ENCODE measurements around the gene PTPRM.

The PTPRM gene

DNA sequence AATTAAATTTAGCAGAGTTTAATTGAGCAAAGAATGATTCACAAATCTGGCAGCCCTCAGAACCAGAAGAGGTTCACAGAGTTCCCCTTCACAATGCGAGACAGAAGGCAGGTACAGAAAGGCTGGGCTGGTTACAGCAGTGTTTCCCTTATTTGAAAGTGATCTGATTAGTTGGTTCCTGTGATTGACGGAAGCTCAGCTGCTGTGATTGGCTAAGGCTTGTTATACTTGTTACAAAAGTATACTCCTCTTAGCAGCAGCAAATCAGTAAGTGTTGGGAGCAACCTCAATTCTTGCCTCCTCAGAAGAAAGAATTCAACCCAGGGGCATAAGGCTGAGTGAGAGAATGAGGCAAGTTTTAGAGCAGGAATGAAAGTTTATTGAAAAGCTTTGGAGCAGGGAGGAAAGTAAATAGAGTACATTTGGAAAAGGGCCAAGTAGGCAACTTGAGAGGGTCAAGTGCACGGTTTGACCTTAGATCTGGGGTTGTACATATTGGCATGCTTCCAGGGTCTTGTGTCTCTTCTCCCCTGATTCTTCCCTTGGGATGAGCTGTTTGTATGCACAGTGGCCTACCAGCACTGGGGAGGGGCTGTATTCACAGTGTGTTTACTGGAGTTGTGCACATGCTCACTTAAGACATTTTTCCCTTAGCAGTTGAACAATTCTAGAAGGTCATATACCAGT is 610.4 kb downstream of the PTPRM start:
- Mint-ChIP-seq H3K27ac (no peak overlapping the region), H3K4me1 (ENCODE audit: low read depth) (no peaks in the 10 kb centered on the region)

DNA sequence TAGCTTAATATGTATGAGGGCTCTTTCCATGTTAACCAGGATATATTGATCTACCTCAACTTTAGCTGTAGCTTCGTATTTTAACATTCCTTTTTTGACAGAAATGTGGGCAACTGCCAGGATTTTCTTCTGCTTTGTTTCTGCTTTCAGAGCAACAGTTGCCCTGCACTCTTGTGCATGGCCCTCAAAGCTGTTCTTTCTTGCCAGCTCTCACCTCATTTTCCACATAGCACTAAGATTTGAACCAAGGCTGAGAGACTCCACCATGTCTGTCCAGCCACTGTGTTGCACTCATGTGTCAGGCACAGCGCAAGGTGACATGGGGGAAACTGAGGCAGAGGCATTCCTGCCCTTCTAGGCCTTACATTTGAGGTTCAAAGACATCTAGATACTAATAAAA is 619.3 kb downstream of the PTPRM start:
- H3K9me3 Mint-ChIP-seq = no peaks in the 10 kb centered on the region
- intact Hi-C loops (cut with micrococcal nuclease) = no loop called here
- no peaks in the 10 kb centered on the region for H3K27me3 Mint-ChIP-seq
- no peak overlapping the region for H3K4me3 Mint-ChIP-seq
- H3K36me3 Mint-ChIP-seq (ENCODE audit: low read depth) = no peaks in the 10 kb centered on the region
- no peak overlapping the region for H3K27ac Mint-ChIP-seq
- H3K4me1 Mint-ChIP-seq (ENCODE audit: low read depth) = no peaks in the 10 kb centered on the region

More for the DNA sequence above, 610.4 kb downstream of the PTPRM start:
- intact Hi-C loops (cut with micrococcal nuclease) = no loop called here
- Mint-ChIP-seq H3K9me3 (peaks cover 14% of the 10 kb centered on the region), H3K36me3 (ENCODE audit: low read depth) (no peaks in the 10 kb centered on the region), H3K27me3 (no peaks in the 10 kb centered on the region), H3K4me3 (no peak overlapping the region)

DNA sequence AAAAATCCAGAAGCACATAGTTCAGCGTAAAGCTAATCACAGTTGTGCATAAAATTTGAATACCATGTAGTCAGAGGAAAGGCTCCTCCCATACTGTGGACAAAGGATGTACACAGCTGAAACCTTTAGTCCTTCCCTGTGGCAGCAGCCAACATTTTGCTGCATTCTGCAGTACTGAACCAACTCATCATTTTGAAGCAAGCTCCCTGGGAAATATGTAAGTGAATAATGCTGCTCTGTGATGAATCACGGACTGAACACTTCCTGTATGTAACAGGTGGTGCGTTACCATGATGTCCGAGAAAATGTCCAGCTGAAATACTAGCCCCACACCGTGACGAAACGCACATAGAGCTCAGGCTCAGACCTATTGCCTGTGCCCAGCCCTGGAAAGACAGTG is 621.1 kb downstream of the PTPRM start:
- intact Hi-C loops (cut with micrococcal nuclease) = no loop called here
- Mint-ChIP-seq H3K36me3 (ENCODE audit: low read depth) (no peaks in the 10 kb centered on the region), H3K9me3 (no peaks in the 10 kb centered on the region), H3K27me3 (no peaks in the 10 kb centered on the region), H3K27ac (no peak overlapping the region), H3K4me3 (no peak overlapping the region), H3K4me1 (ENCODE audit: low read depth) (no peaks in the 10 kb centered on the region)

DNA sequence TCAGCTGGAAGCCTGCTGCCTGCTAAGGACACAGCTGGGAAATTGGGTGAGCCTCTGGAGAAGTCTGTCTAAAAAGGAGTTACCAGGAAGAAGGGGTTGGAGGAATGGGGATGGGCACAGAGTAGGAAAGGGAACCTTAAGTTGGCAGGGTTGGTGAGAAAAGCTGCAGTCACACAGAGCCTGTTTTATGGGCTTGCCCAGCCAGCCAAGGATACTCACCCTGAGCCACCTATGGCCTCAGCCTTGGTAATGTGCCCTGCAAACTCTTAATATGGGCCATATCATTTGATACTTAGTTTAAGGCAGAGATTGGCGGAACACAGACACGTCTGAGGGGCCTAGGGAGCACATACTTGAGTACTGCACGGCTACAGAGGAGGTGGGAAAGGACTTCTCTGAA is 623.9 kb downstream of the PTPRM start:
- Mint-ChIP-seq H3K27ac (no peak overlapping the region), H3K9me3 (no peaks in the 10 kb centered on the region), H3K27me3 (no peaks in the 10 kb centered on the region), H3K4me1 (ENCODE audit: low read depth) (no peaks in the 10 kb centered on the region), H3K4me3 (no peak overlapping the region), H3K36me3 (ENCODE audit: low read depth) (no peaks in the 10 kb centered on the region)
- intact Hi-C loops (cut with micrococcal nuclease) = no loop called here

DNA sequence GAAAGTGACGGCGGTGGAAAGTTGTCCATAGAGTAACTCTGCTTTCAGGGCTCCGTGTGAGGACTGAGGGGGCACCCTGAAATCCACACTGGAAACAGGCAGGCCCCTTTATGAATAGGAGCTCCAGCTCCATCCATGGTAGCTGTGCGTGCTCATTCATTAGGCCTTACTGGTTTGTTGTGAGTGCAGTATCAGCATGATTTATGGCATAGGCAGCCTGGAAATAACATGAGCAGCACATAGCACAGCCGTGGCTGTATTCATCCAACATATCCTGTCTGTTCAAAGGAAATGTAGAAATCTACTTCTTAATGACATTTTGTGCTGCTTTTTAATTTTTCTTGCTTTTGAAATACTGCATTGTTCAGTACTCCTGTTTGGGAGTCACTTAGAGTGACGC is 627.3 kb downstream of the PTPRM start:
- no peaks in the 10 kb centered on the region for H3K4me1 Mint-ChIP-seq (ENCODE audit: low read depth)
- H3K27me3 Mint-ChIP-seq = no peaks in the 10 kb centered on the region
- no peak overlapping the region for H3K4me3 Mint-ChIP-seq
- intact Hi-C loops (cut with micrococcal nuclease) = no loop called here
- H3K27ac Mint-ChIP-seq = no peak overlapping the region
- no peaks in the 10 kb centered on the region for H3K36me3 Mint-ChIP-seq (ENCODE audit: low read depth)
- H3K9me3 Mint-ChIP-seq = no peaks in the 10 kb centered on the region

DNA sequence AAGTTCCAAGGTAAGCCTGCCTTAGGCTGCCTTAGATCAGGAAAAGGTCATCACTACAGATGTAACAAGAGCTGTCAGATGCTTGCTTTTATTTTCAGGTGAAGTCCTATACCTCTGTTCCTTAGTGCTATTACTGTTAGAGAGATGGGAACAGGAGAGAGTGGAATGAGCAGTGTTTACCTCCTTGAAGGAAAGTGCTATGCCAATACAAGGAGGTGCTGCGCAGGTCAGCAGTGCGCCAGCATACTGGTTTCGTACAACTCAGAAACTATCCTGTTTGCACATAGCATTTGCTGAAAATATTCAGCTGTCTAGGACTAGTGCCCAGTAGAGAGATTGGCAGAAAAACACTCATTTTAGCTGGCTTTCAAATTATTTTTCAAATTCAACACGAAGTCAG is 629.1 kb downstream of the PTPRM start:
- H3K27ac Mint-ChIP-seq = no peak overlapping the region
- no peaks in the 10 kb centered on the region for H3K27me3 Mint-ChIP-seq
- intact Hi-C loops (cut with micrococcal nuclease) = no loop called here
- no peak overlapping the region for H3K4me3 Mint-ChIP-seq
- no peaks in the 10 kb centered on the region for H3K4me1 Mint-ChIP-seq (ENCODE audit: low read depth)
- H3K36me3 Mint-ChIP-seq (ENCODE audit: low read depth) = no peaks in the 10 kb centered on the region
- no peaks in the 10 kb centered on the region for H3K9me3 Mint-ChIP-seq

DNA sequence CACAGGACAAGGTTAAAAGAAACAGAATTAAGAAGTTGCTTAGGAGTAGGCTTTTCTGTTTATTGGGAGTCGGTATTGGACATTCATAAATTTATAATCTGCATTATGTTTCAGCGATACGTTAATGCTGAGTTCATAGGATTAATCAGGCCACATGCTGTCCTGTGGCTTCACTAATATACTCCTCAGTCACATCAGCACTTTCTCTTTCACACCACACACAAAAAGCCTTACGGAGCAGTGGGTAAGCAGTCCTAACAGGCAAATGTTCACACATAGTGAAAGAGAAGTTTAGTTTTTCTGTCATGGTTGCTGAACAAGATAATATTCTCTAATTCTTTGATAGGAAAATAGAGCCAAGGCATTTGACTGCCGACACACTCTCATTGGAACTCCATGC is 630.4 kb downstream of the PTPRM start:
- intact Hi-C loops (cut with micrococcal nuclease) = no loop called here
- H3K27ac Mint-ChIP-seq = no peak overlapping the region
- H3K4me1 Mint-ChIP-seq (ENCODE audit: low read depth) = no peaks in the 10 kb centered on the region
- H3K36me3 Mint-ChIP-seq (ENCODE audit: low read depth) = no peaks in the 10 kb centered on the region
- H3K9me3 Mint-ChIP-seq = no peaks in the 10 kb centered on the region
- no peaks in the 10 kb centered on the region for H3K27me3 Mint-ChIP-seq
- no peak overlapping the region for H3K4me3 Mint-ChIP-seq

DNA sequence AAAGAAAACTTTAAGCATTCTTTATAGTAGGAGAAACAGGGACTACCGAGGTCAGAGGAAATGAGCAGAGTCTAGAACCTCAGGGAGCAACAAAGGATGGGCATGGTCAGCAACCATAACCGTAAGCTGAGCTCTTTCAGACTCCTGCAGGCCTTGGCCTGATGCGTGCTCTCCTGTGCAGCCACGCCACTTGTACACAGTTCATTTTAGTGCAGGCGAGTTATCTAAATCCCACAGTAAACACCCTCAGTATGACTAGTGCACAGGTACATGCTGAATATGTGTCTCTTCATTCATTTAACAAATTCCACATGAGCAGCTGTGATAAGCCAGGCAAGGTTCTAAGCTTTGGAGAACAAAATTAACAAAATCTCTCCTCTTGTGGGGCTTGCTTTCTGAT is 640.9 kb downstream of the PTPRM start:
- H3K4me1 Mint-ChIP-seq (ENCODE audit: low read depth) = no peaks in the 10 kb centered on the region

DNA sequence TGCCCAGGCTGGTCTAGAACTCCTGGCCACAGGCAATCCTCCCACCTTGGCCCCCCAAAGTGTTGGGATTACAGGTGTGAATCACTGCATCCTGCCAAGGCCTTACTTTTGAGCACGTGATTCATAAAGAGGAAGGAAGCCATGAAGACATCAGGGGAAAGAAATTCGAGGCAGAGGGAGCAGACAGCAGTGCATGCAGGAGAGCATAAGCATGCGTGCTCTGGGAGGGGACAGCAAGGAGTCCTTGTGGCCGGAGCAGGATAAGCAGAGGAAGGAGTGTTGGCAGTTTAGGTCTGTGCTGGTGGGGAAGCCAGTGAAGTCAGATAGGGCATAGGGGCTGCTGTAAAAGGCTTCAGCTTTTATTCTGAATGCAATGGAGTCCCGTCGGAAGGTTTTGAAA is 641.6 kb downstream of the PTPRM start:
- Mint-ChIP-seq H3K36me3 (ENCODE audit: low read depth) (no peaks in the 10 kb centered on the region), H3K4me1 (ENCODE audit: low read depth) (no peaks in the 10 kb centered on the region), H3K27ac (no peak overlapping the region), H3K27me3 (no peaks in the 10 kb centered on the region), H3K9me3 (peaks cover 33% of the 10 kb centered on the region), H3K4me3 (no peak overlapping the region)
- intact Hi-C loops (cut with micrococcal nuclease) = no loop called here

More for the DNA sequence above, 640.9 kb downstream of the PTPRM start:
- Mint-ChIP-seq H3K27me3 (no peaks in the 10 kb centered on the region), H3K36me3 (ENCODE audit: low read depth) (no peaks in the 10 kb centered on the region), H3K4me3 (no peak overlapping the region), H3K27ac (no peak overlapping the region), H3K9me3 (peaks cover 33% of the 10 kb centered on the region)
- intact Hi-C loops (cut with micrococcal nuclease) = no loop called here

DNA sequence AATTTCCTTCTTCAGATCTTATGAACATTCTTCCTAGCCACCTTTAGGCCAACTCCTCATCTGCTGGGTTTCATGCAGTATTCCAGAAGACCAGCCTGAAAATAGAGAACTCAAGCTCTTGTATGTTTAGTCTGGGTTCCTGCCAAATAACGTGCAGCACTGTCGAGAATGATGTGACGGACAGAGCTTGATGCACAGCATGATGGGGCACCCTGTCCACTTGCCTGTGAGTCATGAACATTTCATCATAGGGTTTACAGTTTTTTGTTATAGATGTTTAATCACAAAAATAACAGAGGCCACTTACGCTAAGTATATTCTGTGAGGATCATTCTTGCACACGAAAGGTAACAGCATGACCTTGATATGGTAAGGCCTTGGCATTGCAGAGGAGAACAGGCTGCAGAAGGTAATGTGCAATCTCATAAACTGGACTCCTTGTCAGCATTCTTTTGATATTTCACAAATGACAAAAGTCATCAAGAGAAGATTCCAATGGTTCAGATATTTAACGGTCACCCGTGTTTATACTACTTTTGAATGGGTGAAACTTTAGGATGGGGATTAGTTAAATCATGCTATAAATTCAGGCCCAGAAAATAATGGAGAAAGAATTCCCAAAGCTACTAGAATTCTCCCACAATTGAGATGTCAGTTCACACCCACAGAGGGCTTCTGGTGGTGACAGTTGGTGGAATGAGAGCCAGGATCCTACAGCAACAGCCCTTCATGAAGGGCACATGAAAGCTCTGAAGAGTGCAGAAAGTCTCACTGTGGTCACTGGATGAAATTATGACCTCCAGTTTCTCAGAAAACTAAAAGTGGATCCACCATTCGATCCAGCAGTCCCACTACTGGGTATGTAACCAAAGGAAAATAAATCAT is 646.0 kb downstream of the PTPRM start:
- H3K27me3 Mint-ChIP-seq = no peaks in the 10 kb centered on the region

DNA sequence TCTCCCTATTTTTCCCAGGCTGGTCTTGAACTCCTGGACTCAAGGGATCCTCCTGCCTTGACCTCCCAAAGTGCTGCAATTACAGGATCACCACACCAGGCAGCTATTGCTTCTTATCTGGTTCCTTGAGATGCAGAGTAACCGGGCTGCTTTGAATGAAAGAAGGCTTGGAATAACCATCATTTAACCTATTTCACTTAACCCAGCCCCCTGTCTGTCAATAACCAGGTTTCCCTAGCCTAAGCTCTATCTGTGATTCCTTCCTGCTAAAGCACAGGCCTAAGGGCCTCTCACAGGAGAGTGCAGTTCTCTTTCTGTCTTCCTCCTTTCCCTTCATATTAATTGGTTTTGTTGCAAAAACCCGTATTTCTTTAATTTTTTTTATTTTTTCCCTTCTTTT is 648.6 kb downstream of the PTPRM start:
- peaks cover 14% of the 10 kb centered on the region for H3K9me3 Mint-ChIP-seq
- intact Hi-C loops (cut with micrococcal nuclease) = no loop called here
- H3K4me3 Mint-ChIP-seq = no peak overlapping the region
- no peaks in the 10 kb centered on the region for H3K4me1 Mint-ChIP-seq (ENCODE audit: low read depth)
- no peaks in the 10 kb centered on the region for H3K36me3 Mint-ChIP-seq (ENCODE audit: low read depth)
- no peak overlapping the region for H3K27ac Mint-ChIP-seq
- H3K27me3 Mint-ChIP-seq = no peaks in the 10 kb centered on the region

More for the DNA sequence above, 646.0 kb downstream of the PTPRM start:
- Mint-ChIP-seq H3K9me3 (peaks cover 33% of the 10 kb centered on the region), H3K4me3 (no peak overlapping the region), H3K4me1 (ENCODE audit: low read depth) (no peaks in the 10 kb centered on the region), H3K27ac (no peak overlapping the region), H3K36me3 (ENCODE audit: low read depth) (no peaks in the 10 kb centered on the region)
- intact Hi-C loops (cut with micrococcal nuclease) = no loop called here

DNA sequence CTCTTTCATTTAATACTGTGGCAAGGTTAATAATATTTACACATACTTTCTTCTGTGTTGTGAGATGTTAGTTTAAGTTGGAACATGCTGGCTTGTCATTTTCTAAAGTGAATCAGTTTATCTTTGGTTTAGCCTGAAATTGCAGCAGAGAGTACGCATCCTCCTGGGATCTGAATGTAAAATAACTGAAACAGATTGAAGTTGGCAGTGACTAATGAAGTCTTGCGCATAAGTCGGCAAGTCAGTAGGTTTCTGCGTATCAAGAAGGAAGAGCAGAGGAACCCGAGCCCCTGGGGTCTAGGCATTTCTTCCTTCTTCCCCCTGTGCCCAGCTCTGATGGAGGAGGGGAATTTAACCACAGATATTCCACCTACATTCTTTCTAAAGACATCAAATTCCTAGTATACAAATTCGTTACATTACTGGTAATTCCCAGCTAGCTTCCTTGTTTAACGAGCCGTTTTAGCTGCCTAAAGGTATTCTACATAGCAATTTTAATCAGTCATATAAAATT is 650.0 kb downstream of the PTPRM start:
- Mint-ChIP-seq H3K36me3 (ENCODE audit: low read depth) (no peaks in the 10 kb centered on the region), H3K27me3 (no peaks in the 10 kb centered on the region), H3K9me3 (peaks cover under 1% of the 10 kb centered on the region), H3K27ac (no peak overlapping the region), H3K4me1 (ENCODE audit: low read depth) (no peaks in the 10 kb centered on the region), H3K4me3 (no peak overlapping the region)
- intact Hi-C loops (cut with micrococcal nuclease) = no loop called here

DNA sequence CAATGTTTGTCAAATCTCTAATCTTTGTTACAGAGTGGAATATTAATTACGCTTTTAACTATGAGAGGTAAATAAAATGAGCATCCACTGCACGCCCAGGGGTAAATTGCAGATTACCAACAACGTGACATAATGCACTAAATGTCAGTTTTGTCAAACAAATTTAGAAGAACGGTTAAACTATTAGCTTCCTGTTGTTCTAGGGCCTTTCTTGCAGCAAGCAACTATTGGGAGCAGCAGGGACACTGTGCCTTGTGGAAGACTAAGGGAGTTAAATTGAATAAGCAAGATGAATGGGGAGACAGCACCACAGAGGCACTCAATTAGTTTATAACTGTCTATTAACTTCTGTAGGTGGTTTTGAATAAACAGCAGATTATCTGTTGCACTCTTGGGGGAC is 651.1 kb downstream of the PTPRM start:
- intact Hi-C loops (cut with micrococcal nuclease) = no loop called here
- Mint-ChIP-seq H3K9me3 (no peaks in the 10 kb centered on the region), H3K27me3 (no peaks in the 10 kb centered on the region), H3K27ac (no peak overlapping the region), H3K36me3 (ENCODE audit: low read depth) (no peaks in the 10 kb centered on the region), H3K4me1 (ENCODE audit: low read depth) (no peaks in the 10 kb centered on the region), H3K4me3 (no peak overlapping the region)

DNA sequence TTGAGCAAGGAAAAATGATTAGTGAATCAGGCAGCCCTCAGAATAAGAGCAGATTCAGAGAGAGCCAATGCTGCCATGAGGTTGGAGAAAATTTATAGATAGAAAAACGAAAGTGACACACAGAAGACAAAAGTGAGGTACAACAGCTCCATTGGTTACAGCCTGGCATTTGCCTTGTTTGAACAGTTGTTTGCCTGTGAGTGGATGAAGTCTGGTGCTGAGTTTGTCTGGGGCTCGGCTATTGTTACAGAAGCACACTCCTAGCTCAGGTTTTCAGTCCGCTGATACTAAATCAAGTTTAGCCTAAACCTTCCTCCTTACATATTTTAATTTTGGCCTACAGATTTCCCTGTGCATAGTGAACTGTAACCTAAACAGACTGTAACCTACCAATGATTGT is 654.3 kb downstream of the PTPRM start:
- Mint-ChIP-seq H3K27ac (no peak overlapping the region), H3K36me3 (ENCODE audit: low read depth) (no peaks in the 10 kb centered on the region), H3K27me3 (no peaks in the 10 kb centered on the region), H3K4me3 (no peak overlapping the region), H3K4me1 (ENCODE audit: low read depth) (no peaks in the 10 kb centered on the region), H3K9me3 (no peaks in the 10 kb centered on the region)
- intact Hi-C loops (cut with micrococcal nuclease) = no loop called here
